Hippocampal formation (tissue), 2 donors: ENCODE data around the gene HUWE1.

ENCODE experiments used
- DNase-seq, 2 donors: peaks; one replicate each; lab custom pipeline; 2025; lab: John Stamatoyannopoulos, UW

HUWE1 gene

GRCh38 chrX:53621418-53621986 is 65.0 kb downstream of the HUWE1 start:
- no peak for DNase-seq

DNA sequence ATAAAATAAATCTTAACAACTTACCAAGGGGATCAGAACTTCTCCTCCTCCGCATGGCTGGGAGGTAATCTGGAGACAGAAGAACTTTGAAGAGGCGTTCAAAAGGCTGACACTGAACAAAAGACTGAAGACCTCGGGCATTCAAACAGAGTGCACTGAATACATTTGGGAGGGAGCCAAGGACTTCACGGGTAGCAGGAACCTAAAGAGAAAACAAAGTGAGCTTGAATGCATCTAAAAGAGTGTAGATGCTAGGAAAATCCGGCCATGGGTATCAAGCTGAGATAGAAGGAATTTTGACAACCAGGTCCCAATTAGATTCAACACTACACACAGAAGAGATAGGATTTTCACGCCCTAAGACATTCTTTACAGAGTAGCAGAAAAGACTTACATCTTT is 69.6 kb downstream of the HUWE1 start:
- DNase-seq: no peak

DNA sequence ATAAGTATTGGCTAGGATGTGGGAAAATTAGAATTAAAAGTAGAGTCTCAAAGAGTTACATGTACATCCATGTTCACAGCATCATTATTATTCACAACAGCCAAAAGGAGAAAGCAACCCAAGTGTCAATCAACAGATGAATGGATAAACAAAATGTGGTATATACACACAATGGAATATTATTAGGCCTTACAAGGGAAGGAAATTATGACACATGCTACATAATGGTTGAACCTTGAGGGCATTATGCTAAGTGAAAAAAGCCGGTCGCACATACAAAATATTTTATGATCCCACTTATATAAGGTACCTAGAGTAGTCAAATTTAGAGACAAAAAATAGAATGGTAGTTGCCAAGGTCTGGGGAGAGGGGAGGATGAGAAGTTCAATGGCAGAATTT is 80.1 kb downstream of the HUWE1 start:
- no peak for DNase-seq

- DNase-seq: no peak
These were observed 81.5 kb downstream of the HUWE1 start for GRCh38 chrX:53605004-53605403.

DNA sequence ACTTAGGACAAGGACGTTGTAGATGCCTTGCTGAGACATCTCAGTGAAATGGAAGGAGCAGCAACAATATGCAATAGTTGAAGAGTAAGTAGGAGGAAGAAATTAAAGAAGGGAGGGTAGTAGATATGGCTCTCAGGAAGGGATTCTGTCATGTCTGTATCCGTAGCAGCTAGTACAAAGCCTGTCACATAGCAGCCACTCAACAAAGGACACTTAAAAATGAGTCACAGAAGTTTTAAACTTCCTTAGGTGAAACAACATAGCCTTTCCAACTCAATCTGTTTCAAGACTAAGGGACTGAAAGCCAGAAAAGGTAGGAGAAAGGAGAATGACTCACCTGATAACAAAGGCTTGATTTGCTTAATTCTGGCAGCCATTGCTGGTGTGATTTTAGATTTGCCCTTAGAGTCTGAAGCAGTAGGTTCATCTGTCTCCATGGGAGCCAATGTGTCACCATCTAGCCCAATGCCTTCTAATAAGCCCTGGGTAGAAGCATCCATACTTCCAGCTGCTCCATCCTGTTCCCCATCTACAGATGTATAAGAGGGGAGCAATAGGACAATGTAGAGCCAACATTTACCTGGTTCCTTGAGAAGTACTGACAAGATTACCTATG is 86.6 kb downstream of the HUWE1 start:
- DNase-seq: no peak

DNA sequence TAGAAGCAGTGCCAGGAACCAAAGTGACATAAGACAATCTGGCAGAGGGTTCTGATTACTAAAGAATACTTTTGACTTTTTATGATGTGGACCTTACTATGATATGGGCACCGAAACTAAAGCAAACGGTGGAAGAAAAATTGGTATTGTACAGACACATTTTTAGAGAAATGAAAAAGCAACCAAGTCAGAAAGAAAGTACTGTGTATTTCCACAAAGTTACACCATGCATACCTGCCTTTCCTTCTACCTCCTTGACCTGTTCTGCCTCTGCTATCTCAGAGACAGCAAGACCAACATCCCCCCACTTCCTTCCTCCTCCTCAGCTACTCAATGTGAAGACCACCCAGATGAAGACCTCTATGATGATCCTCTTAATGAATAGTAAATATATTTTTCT is 88.3 kb downstream of the HUWE1 start:
- no peak for DNase-seq

DNA sequence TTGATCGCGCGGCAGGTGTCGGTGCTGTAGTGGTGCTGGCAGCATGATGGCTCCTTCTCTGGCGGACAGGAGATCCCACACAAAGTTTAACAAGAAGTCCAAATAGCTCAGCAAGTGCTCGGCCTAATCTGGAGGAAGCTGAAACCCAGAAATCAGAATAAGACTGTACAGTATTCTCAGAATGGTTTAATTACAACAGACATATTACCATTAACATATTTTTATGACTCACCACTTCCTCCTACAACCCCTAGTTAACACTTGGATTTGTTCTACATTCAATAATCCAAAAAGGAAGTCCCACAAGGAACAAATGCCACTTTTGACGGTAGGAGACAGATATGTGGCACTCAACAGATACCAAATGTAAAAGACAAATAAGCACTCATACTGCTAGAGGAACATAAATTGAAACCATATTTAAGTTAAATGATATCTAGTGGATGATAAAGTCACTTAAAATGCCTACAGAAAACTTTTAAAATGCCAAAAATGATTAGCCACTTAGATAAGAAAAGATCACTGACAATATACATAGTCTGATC is 91.2 kb downstream of the HUWE1 start:
- no peak for DNase-seq

DNA sequence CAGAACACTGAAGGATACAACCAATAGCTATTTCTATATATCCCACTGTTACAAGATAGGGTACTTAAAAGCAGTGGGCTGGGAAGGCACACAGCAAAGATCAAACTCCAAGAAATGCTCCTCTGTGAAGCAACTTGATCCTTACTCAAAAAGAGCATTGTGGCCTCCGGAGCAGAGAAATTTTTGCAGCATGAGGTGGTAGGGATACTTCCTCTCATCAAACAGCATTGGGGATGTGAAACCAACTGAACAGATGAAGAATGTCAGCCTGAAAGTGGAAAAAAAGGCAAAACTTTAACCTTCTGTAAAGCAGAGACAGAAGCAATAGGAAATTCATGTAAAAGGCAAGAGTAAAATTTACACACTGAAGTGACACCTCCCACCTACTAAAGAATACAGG is 92.2 kb downstream of the HUWE1 start:
- DNase-seq: no peak

GRCh38 chrX:53587795-53588420 is 98.6 kb downstream of the HUWE1 start:
- DNase-seq: no peak

DNA sequence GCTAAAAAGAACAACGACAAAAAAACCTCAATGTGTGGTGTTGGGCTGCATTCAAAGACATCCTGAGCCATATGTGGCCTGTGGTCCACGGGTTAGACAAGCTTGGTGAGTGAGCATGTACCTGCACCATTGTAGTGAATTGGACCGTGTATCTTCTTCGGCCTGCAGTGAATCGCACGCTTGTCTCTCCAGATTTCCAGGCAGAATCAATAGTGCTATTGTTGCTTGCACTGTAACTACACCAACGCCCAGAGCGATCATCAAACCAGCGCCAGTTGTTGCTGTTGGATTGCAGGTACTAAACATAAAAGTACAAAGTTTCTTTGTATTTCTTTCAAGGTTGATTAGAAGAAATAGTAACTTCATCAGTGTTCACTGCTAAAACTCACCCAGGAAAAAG is 101.6 kb downstream of the HUWE1 start:
- peak in 1 of 2 donors; percentile 1 for DNase-seq

DNA sequence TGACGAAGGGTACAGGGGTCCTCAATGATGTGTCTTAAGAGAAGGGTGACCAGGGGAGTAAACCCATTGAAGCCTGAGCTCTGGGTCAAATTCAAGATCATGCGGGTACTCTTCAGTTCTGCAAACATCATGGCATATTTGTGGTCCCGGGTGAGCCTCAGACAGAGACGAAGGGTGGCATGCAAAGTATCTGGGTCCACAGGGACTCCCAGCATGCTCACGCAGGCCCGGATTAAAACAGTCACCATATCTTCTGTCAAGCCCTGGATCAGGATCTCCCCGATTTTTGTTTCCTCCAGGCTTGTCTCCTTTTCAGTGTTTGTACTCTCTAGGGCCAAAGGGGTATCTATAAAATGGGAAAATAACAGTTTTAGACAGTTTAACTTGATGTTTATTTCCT is 102.9 kb downstream of the HUWE1 start:
- no peak for DNase-seq

DNA sequence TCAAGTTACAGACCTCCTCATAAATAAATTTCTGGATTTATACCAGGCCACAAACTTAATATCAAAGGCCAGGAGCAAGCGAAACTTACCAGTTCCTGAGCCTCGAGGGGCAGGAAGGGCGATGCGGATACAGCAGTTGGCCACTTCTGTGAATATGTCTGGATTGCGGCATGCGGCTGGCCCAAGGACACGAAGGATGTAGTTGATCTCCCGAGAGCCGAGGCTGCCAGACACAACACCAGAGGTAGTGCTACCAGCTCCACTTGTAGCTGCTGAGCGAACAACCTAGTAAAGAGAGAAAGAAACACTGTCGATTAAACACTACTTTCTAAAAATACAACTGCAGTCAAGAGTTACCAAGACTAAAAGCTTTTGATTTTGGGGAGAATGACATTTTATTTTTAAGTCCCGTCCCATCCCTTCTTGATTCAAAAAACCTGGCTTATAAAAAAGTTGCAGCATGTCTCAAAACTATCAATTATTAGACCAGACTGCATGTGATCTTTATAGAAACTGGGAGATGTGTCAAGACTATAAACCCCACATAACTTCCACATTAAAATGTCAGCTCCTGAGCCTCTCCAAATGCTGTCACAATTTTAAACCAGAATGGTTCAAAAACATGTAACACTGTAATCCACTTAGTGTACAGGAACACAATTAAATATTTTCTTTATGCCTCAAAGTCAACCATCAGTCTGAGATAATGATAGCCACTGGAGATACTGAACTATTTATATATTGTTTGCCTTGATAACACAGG is 105.6 kb downstream of the HUWE1 start:
- no peak for DNase-seq

GRCh38 chrX:53571494-53571893 is 115.0 kb downstream of the HUWE1 start:
- DNase-seq: no peak

- no peak for DNase-seq
These were observed 123.2 kb downstream of the HUWE1 start for GRCh38 chrX:53563324-53563723.

GRCh38 chrX:53561912-53562311 is 124.6 kb downstream of the HUWE1 start:
- no peak for DNase-seq

DNA sequence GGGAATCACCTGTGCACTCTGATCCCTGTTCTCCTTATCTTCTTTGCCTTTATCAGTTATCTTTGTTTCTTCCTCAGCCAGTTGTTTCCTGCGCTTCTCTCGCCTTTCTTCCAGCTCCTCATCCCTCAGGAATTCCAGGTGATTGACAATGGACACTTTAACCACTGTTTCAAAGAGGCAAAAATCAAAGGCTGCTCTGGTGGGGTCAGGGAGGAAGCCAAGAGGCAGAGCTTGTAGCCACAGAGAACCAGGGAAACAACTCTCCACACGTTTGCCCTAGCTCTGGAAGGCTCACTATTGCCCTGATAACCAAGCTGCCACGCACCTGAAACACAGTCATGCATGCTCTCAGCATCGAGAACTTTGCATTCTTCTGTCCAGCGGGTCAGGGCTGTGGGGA is 127.9 kb downstream of the HUWE1 start:
- no peak for DNase-seq

- no peak for DNase-seq
These were observed 129.7 kb downstream of the HUWE1 start for GRCh38 chrX:53556868-53557267.

DNA sequence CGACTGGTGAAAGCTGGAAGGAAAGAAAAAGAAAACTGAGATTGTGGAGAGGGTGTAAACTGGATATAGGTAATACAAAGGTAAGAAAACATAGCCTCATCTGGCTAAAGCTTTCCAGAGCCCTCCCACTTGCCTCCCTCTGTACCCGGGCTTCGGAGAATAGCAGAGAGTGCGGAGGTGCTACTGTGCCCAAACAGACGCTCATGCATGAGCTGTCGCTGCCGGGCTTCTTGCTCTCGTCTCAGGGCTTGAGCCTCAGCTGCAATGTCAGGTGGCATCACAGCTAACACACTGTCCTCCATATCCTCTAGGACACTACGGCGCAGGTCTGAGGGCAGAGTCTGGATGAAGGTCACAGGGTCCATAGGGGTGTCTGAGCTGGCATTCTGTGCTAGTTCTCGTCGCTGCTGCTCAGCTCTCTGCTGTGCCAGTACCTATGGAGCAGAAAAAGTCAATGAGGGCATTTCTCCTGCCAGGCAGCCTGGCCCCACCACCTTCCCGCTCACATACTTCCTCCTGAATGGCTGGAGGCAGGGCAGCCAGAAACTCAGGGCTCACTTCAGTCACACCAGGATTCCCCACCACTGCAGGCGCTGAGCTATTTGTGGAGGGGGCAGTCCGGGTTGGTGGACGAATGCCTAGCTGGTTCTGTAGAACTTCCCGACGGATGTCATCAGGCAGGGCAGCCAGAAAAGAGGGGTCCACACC is 135.6 kb downstream of the HUWE1 start:
- no peak for DNase-seq

GRCh38 chrX:53547668-53548067 is 138.9 kb downstream of the HUWE1 start:
- no peak for DNase-seq

- DNase-seq: no peak
These were observed 141.6 kb downstream of the HUWE1 start for GRCh38 chrX:53544936-53545335.

DNA sequence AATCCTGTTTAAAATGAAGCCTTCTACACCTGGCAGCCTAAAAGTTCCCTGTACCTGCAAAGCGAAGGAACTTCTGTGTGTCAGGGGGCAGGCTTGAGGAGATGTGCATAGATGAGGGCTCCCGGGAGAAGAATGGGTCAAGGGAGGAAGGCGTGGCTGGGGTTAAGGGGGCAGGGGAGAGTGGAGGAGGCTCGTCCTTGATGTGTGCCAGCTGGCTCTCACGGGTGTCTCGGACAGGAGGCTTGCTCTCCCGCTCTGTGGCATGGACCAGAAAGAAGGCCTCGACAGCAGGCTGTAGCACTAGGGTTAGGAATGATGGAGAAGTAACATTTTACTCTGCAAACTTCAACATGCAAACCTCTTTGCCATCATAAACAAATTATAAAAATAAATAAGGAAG is 147.7 kb downstream of the HUWE1 start:
- DNase-seq: no peak
